ENCODE measurements around the gene CNGA3.

DNA sequence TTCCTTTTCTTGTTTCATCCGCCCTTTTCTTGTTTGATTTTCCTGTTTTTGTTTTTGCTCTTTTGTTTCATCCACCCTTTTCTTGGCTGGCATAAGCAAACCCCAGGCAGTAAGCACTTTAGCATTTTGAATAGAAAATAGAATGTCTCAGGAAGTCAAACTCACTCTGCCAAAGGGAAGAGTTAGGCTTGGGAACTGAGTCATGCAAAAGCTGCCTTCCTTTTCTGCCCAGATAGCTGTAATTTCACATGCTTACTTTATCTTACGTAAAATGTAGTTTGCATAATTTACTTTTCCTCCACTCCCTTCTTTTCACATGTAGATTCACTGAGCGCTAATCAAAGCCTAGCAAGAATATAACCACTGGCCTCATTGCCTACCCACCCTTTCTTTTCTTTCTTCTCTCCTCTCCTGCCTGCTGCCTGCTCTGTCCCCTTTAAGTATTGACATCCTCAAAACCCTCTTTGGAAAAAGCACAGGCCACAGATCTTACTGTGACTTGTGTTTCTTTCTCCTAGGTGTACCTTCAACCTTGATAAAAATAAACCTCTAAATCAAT lies 48.4 kb downstream of the CNGA3 start:
- TF ChIP-seq, protein P1, sequence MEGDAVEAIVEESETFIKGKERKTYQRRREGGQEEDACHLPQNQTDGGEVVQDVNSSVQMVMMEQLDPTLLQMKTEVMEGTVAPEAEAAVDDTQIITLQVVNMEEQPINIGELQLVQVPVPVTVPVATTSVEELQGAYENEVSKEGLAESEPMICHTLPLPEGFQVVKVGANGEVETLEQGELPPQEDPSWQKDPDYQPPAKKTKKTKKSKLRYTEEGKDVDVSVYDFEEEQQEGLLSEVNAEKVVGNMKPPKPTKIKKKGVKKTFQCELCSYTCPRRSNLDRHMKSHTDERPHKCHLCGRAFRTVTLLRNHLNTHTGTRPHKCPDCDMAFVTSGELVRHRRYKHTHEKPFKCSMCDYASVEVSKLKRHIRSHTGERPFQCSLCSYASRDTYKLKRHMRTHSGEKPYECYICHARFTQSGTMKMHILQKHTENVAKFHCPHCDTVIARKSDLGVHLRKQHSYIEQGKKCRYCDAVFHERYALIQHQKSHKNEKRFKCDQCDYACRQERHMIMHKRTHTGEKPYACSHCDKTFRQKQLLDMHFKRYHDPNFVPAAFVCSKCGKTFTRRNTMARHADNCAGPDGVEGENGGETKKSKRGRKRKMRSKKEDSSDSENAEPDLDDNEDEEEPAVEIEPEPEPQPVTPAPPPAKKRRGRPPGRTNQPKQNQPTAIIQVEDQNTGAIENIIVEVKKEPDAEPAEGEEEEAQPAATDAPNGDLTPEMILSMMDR (conservative IDR thresholded peaks at IDR 0.05; ENCODE audit: low read depth in 2 of 2): no peak
- TF ChIP-seq EZH2phosphoT487 (IDR thresholded peaks at IDR 0.05; ENCODE audit: unreplicated experiment): no peak
- TF ChIP-seq ZNF331 (CRISPR knock-in tag; IDR thresholded peaks at IDR 0.05; ENCODE audit: low read depth): no peak
- no peak for TF ChIP-seq EZH2 (IDR thresholded peaks at IDR 0.05; ENCODE audit: low read depth, unreplicated experiment)
- TF ChIP-seq POLR2AphosphoS5 (IDR thresholded peaks at IDR 0.05; ENCODE audit: low read depth): no peak
- TF ChIP-seq, protein P2, sequence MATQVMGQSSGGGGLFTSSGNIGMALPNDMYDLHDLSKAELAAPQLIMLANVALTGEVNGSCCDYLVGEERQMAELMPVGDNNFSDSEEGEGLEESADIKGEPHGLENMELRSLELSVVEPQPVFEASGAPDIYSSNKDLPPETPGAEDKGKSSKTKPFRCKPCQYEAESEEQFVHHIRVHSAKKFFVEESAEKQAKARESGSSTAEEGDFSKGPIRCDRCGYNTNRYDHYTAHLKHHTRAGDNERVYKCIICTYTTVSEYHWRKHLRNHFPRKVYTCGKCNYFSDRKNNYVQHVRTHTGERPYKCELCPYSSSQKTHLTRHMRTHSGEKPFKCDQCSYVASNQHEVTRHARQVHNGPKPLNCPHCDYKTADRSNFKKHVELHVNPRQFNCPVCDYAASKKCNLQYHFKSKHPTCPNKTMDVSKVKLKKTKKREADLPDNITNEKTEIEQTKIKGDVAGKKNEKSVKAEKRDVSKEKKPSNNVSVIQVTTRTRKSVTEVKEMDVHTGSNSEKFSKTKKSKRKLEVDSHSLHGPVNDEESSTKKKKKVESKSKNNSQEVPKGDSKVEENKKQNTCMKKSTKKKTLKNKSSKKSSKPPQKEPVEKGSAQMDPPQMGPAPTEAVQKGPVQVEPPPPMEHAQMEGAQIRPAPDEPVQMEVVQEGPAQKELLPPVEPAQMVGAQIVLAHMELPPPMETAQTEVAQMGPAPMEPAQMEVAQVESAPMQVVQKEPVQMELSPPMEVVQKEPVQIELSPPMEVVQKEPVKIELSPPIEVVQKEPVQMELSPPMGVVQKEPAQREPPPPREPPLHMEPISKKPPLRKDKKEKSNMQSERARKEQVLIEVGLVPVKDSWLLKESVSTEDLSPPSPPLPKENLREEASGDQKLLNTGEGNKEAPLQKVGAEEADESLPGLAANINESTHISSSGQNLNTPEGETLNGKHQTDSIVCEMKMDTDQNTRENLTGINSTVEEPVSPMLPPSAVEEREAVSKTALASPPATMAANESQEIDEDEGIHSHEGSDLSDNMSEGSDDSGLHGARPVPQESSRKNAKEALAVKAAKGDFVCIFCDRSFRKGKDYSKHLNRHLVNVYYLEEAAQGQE (IDR thresholded peaks at IDR 0.05; ENCODE audit: unreplicated experiment): no peak
- TF ChIP-seq CREB1 (CRISPR knock-in tag; IDR thresholded peaks at IDR 0.05; ENCODE audit: low read depth): no peak
- TF ChIP-seq JUNB (IDR thresholded peaks at IDR 0.05; ENCODE audit: unreplicated experiment): no peak
- TF ChIP-seq, protein P3, sequence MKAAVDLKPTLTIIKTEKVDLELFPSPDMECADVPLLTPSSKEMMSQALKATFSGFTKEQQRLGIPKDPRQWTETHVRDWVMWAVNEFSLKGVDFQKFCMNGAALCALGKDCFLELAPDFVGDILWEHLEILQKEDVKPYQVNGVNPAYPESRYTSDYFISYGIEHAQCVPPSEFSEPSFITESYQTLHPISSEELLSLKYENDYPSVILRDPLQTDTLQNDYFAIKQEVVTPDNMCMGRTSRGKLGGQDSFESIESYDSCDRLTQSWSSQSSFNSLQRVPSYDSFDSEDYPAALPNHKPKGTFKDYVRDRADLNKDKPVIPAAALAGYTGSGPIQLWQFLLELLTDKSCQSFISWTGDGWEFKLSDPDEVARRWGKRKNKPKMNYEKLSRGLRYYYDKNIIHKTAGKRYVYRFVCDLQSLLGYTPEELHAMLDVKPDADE (IDR thresholded peaks at IDR 0.05): no peak

Measured in GM23338 (cell line).